HCT116 (cell line): ENCODE data around the gene CHSY1. TPM values are rescaled to one million over a fixed set of nuclear protein-coding genes. Genes with fewer than 3 reads are reported as not detected.

Experiments used
- ATAC-seq: fragments of 200-7000 bp; cut with Tn5 transposase; 2 replicates; pipeline ENCODE4 v1.9.1; 2020; ENCODE audit warnings: mild to moderate bottlenecking, moderate library complexity
- BruUV-seq: library from RNA; stranded (reverse); fragments of 400-500 nt; replicated peaks from 2 replicates; lab custom pipeline; 2021; lab: Mats Ljungman, UMichigan
- CTCF ChIA-PET: fragments of 300-600 bp; sonication (Branson Sonifier 250); formaldehyde crosslinking; loops from one replicate; lab custom pipeline; 2021; ENCODE audit warnings: antibody characterized with exemption; lab: Charles Lee
- POLR2A ChIA-PET: fragments of 300-600, 350-600 bp; sonication (Branson Sonifier 250); formaldehyde crosslinking; loops from one replicate; lab custom pipeline; 2021; ENCODE audit warnings: antibody characterized with exemption; lab: Charles Lee
- RAD21 ChIA-PET, 2 experiments: fragments of 300-600 bp; sonication (Branson Sonifier 250); formaldehyde crosslinking; loops; one replicate each; lab custom pipeline; 2023; ENCODE audit warnings: low total read pairs in 2 of 2; ENCODE audit not compliant: uncharacterized antibody in 2 of 2, unreplicated experiment in 2 of 2, low non-redundant PET in 1 of 2; lab: Charles Lee
- DNase-seq: peaks from one replicate; pipeline ENCODE4 v3.0.0-alpha.2; 2010; ENCODE audit warnings: low read depth, low spot score
- H2AFZ ChIP-seq: fragments of 200-600 bp; shearing (Covaris generic), sonication (generic); 2 replicates; pipeline ENCODE4 v1.6.1; 2017; ENCODE audit warnings: low read depth, mixed run types, mixed read lengths, antibody characterized with exemption, low read length; ENCODE audit not compliant: poor library complexity, severe bottlenecking
- H3K27ac ChIP-seq: 2 replicates; pipeline ENCODE4 v1.5.1; 2012; ENCODE audit warnings: low read depth, low read length
- H3K27me3 ChIP-seq: fragments of 200-600 bp; sonication (generic); 2 replicates; pipeline ENCODE4 v1.6.1; 2016; ENCODE audit warnings: mixed run types, low read length, mixed read lengths; ENCODE audit not compliant: insufficient read depth
- H3K36me3 ChIP-seq, 2 experiments: fragments of 200-500 bp in 1 of 2; fragments of 200-600 bp in 1 of 2; sonication (Bioruptor generic) in 1 of 2; sonication (generic) in 1 of 2; 2 replicates each; pipeline versions ENCODE4 v1.5.1 to v1.6.1; 2014 to 2016; ENCODE audit warnings: low read length in 2 of 2, inconsistent platforms in 1 of 2, mixed read lengths in 1 of 2, mixed run types in 1 of 2; ENCODE audit not compliant: insufficient read depth in 2 of 2, control insufficient read depth in 1 of 2
- H3K4me1 ChIP-seq, 2 experiments: fragments of 200-600 bp in 1 of 2; sonication (generic) in 1 of 2; 2 replicates each; pipeline versions ENCODE4 v1.5.1 to v1.6.1; 2012 to 2017; ENCODE audit warnings: low read length in 2 of 2, inconsistent platforms in 1 of 2, mild to moderate bottlenecking in 1 of 2, mixed read lengths in 1 of 2, mixed run types in 1 of 2, moderate library complexity in 1 of 2; ENCODE audit not compliant: insufficient read depth in 2 of 2, control insufficient read depth in 1 of 2
- H3K4me2 ChIP-seq: fragments of 200-600 bp; sonication (generic); 2 replicates; pipeline ENCODE4 v1.6.1; 2017; ENCODE audit warnings: mixed run types, low read length, mixed read lengths
- H3K4me3 ChIP-seq, 2 experiments: fragments of 200-600 bp in 1 of 2; sonication (generic) in 1 of 2; replicated peaks in 1 of 2; 2 replicates each; pipeline ENCODE4 v1.5.1; 2011 to 2016; ENCODE audit warnings: low read length in 2 of 2, control low read depth in 1 of 2, low read depth in 1 of 2, mild to moderate bottlenecking in 1 of 2, mixed read lengths in 1 of 2, mixed run types in 1 of 2
- H3K79me2 ChIP-seq: fragments of 200-600 bp; sonication (generic); 2 replicates; pipeline ENCODE4 v1.6.1; 2017; ENCODE audit warnings: mild to moderate bottlenecking, mixed run types, low read length, moderate library complexity, mixed read lengths; ENCODE audit not compliant: insufficient read depth
- H3K9ac ChIP-seq: fragments of 200-600 bp; sonication (generic); 2 replicates; pipeline ENCODE4 v1.6.1; 2016; ENCODE audit warnings: low read length, mixed read lengths
- H3K9me2 ChIP-seq: fragments of 200-600 bp; sonication (generic), shearing (Covaris generic); 2 replicates; pipeline ENCODE4 v1.6.1; 2017; ENCODE audit warnings: mixed run types, mild to moderate bottlenecking, moderate library complexity; ENCODE audit not compliant: insufficient read depth
- H3K9me3 ChIP-seq, 2 experiments: fragments of 200-500 bp in 1 of 2; fragments of 200-600 bp in 1 of 2; sonication (Bioruptor generic) in 1 of 2; sonication (generic) in 1 of 2; 2 replicates each; pipeline ENCODE4 v1.6.1; 2014 to 2017; ENCODE audit warnings: low read length in 2 of 2, mixed read lengths in 2 of 2, inconsistent platforms in 1 of 2, low read depth in 1 of 2, mild to moderate bottlenecking in 1 of 2, mixed run types in 1 of 2, moderate library complexity in 1 of 2; ENCODE audit not compliant: control insufficient read depth in 1 of 2, insufficient read depth in 1 of 2
- H4K20me1 ChIP-seq: fragments of 200-600 bp; sonication (generic), shearing (Covaris generic); 2 replicates; pipeline ENCODE4 v1.6.1; 2017; ENCODE audit warnings: mixed run types, mild to moderate bottlenecking, moderate library complexity; ENCODE audit not compliant: insufficient read depth
- ATF3 ChIP-seq: IDR thresholded peaks from 2 replicates; pipeline ENCODE4 v1.6.1; 2012
- CTCF ChIP-seq, 3 experiments: fragments of 200-600 bp in 1 of 3; sonication (generic) in 1 of 3; IDR thresholded peaks in 2 of 3; conservative IDR thresholded peaks in 1 of 3; 2 replicates each; pipeline ENCODE4 v1.5.1; 2012 to 2017; ENCODE audit warnings: low read depth in 2 of 3, low read length in 2 of 3, antibody characterized with exemption in 1 of 3, borderline replicate concordance in 1 of 3, control low read depth in 1 of 3, mild to moderate bottlenecking in 1 of 3, mixed read lengths in 1 of 3, mixed run types in 1 of 3, moderate library complexity in 1 of 3; ENCODE audit not compliant: insufficient read depth in 1 of 3
- EGR1 ChIP-seq: IDR thresholded peaks from 2 replicates; pipeline ENCODE4 v1.6.1; 2012; ENCODE audit warnings: low read depth
- ELF1 ChIP-seq: IDR thresholded peaks from 2 replicates; pipeline ENCODE4 v1.6.1; 2012; ENCODE audit warnings: low read depth, borderline replicate concordance
- EZH2 ChIP-seq: fragments of 200-600 bp; sonication (generic); IDR thresholded peaks from 2 replicates; pipeline ENCODE4 v1.6.1; 2017; ENCODE audit warnings: antibody characterized with exemption, mixed run types
- EZH2phosphoT487 ChIP-seq: fragments of 200-600 bp; IDR thresholded peaks from 2 replicates; pipeline ENCODE4 v1.6.1; 2018; ENCODE audit warnings: antibody characterized with exemption, borderline replicate concordance
- FOSL1 ChIP-seq: IDR thresholded peaks from 2 replicates; pipeline ENCODE4 v1.6.1; 2012; ENCODE audit warnings: low read depth
- POLR2A ChIP-seq: IDR thresholded peaks from 2 replicates; pipeline ENCODE4 v1.7.0; 2011; ENCODE audit warnings: borderline replicate concordance; ENCODE audit not compliant: insufficient read depth, insufficient read length; ENCODE audit errors: extremely low read depth
- RAD21 ChIP-seq: IDR thresholded peaks from 2 replicates; pipeline ENCODE4 v1.6.1; 2012; ENCODE audit warnings: low read depth, mild to moderate bottlenecking
- SIN3A ChIP-seq: IDR thresholded peaks from 2 replicates; pipeline ENCODE4 v1.6.1; 2012; ENCODE audit warnings: low read depth
- SRF ChIP-seq: IDR thresholded peaks from 2 replicates; pipeline ENCODE4 v1.6.1; 2012; ENCODE audit warnings: low read depth
- TCF7L2 ChIP-seq: IDR thresholded peaks from 2 replicates; pipeline ENCODE4 v1.7.0; 2011; ENCODE audit warnings: borderline replicate concordance, inconsistent platforms; ENCODE audit not compliant: insufficient read depth, insufficient read length; ENCODE audit errors: extremely low read depth
- YY1 ChIP-seq: IDR thresholded peaks from 2 replicates; pipeline ENCODE4 v1.6.1; 2011; ENCODE audit warnings: low read length, low read depth, moderate library complexity, mild to moderate bottlenecking; ENCODE audit not compliant: insufficient replicate concordance; ENCODE audit errors: extremely low read depth
- ZBTB33 ChIP-seq: IDR thresholded peaks from 2 replicates; pipeline ENCODE4 v1.6.1; 2011; ENCODE audit warnings: mild to moderate bottlenecking, low read length, moderate library complexity; ENCODE audit not compliant: insufficient replicate concordance; ENCODE audit errors: extremely low read depth
- ZFX ChIP-seq: fragments of 450-650 bp; IDR thresholded peaks from 2 replicates; pipeline ENCODE4 v1.6.1; 2017
- ZNF274 ChIP-seq: fragments of 200-500 bp; sonication (Bioruptor generic); IDR thresholded peaks from 2 replicates; pipeline ENCODE4 v1.6.1; 2014; ENCODE audit warnings: mild to moderate bottlenecking, low read depth, low read length, inconsistent platforms
- intact Hi-C: fragments of 100-400 bp; cut with micrococcal nuclease; formaldehyde crosslinking; loops from 2 replicates; pipeline ENCODE4 v1.10.0; 2022
- total RNA-seq: library from RNA; stranded (reverse); gene quantifications from one replicate; pipeline ENCODE4 v1.2.1, GENCODE V29; 2021; ENCODE audit not compliant: unreplicated experiment

CHSY1 gene
- total RNA-seq, 1 experiment from 2014 or later: 25.4 TPM

GRCh38 chr15:101244036-101244781 lies 7.6 kb downstream of the CHSY1 start:
- H3K4me2 ChIP-seq: no peak overlapping the region
- H3K9me3 ChIP-seq: no peaks in the 10 kb centered on the region
- H4K20me1 ChIP-seq: peaks cover 5% of the 10 kb centered on the region; the same call in 1 of the 2 replicates
- H3K4me3 ChIP-seq: no peak overlapping the region
- ChIA-PET POLR2A (no interaction called here), CTCF (interaction anchor here (1.1 kb wide), 1 partner anchor 14 kb away, joined by 4 read pairs; no protein-coding TSS in a partner anchor), RAD21 (no interaction called here)
- DNase-seq (no peak), ATAC-seq (no peak)
- no peak for TF ChIP-seq ZNF274
- TF ChIP-seq SIN3A: no peak
- no peak for TF ChIP-seq SRF
- no peak for TF ChIP-seq ELF1
- no peak for TF ChIP-seq EGR1
- TF ChIP-seq ZFX: no peak
- TF ChIP-seq CTCF (IDR thresholded peaks at IDR 0.05 in 2 of 3, conservative IDR thresholded peaks at IDR 0.05 in 1 of 3; ENCODE audit: borderline replicate concordance in 1 of 3, insufficient read depth in 1 of 3, low read depth in 2 of 3, low read length in 2 of 3): no peak
- TF ChIP-seq RAD21: no peak
- no peak for TF ChIP-seq FOSL1
- no peak for TF ChIP-seq TCF7L2
- no peak for TF ChIP-seq ZBTB33
- no peak for TF ChIP-seq YY1
- TF ChIP-seq EZH2: no peak
- no peak for TF ChIP-seq ATF3
- no peak for TF ChIP-seq EZH2phosphoT487
- no peak for TF ChIP-seq POLR2A
- H2AFZ ChIP-seq: no peak overlapping the region
- intact Hi-C loops: no loop called here
- H3K27ac ChIP-seq: no peak overlapping the region
- no peaks in the 10 kb centered on the region for H3K4me1 ChIP-seq
- H3K27me3 ChIP-seq: no peaks in the 10 kb centered on the region
- no peaks in the 10 kb centered on the region for H3K9me2 ChIP-seq
- H3K36me3 ChIP-seq: peaks cover 10 to 16% of the 10 kb centered on the region in 2 experiments; a peak in 3 of 4 replicates
- H3K9ac ChIP-seq: no peak overlapping the region
- peaks cover 100% of the 10 kb centered on the region for H3K79me2 ChIP-seq
- no TSS peak for BruUV-seq
